ENCODE results near the gene BCORL1. TPM values are rescaled to one million over a fixed set of nuclear protein-coding genes. Genes with fewer than 3 reads are reported as not detected.
A peak's percentile ranks its signal among the peaks of the same experiment; 100 is the strongest.

BCORL1 gene
- total and polyA plus RNA-seq, 2 experiments from 2014 or later: 3.4 to 9.2 TPM

GRCh38 chrX:130058652-130059051 is 76.2 kb downstream of the BCORL1 start:
- Histone ChIP-seq H2AFZ (no peak overlapping the region), H3K9me3 (ENCODE audit: low read depth) (no peaks in the 10 kb centered on the region), H3K27ac (no peak overlapping the region), H3K4me2 (no peak overlapping the region), H3K4me3 (no peak overlapping the region), H3K79me2 (no peaks in the 10 kb centered on the region), H4K20me1 (ENCODE audit: insufficient read depth, poor library complexity, severe bottlenecking) (no peaks in the 10 kb centered on the region), H3K27me3 (no peaks in the 10 kb centered on the region), H3K36me3 (replicated peaks; ENCODE audit: insufficient read depth, low read depth) (no peaks in the 10 kb centered on the region), H3K4me1 (ENCODE audit: insufficient read depth) (peaks cover 4% of the 10 kb centered on the region), H3K9me2 (replicated peaks; ENCODE audit: insufficient read depth) (no peaks in the 10 kb centered on the region)
- WGBS (ENCODE audit: low lambda C conversion rate, missing lambda C conversion rate): 76% methylated on average over 7 of the region's 7 CpGs
- no peak for DNase-seq (ENCODE audit: low spot score)
- no peak for TF ChIP-seq EZH2 (IDR thresholded peaks at IDR 0.05; ENCODE audit: borderline replicate concordance)
- no peak for TF ChIP-seq EZH2phosphoT487 (IDR thresholded peaks at IDR 0.05; ENCODE audit: low read depth, severe bottlenecking, unreplicated experiment)
- no peak for TF ChIP-seq CTCF (IDR thresholded peaks at IDR 0.05; ENCODE audit: poor library complexity)

GRCh38 chrX:130060122-130061069 is 78.0 kb downstream of the BCORL1 start:
- H3K9me3 ChIP-seq (ENCODE audit: low read depth): no peaks in the 10 kb centered on the region
- H2AFZ ChIP-seq: peak overlapping the region; percentile 53
- peak overlapping the region; percentile 26 for H3K4me3 ChIP-seq
- no peaks in the 10 kb centered on the region for H4K20me1 ChIP-seq (ENCODE audit: insufficient read depth, poor library complexity, severe bottlenecking)
- peak; percentile 81 for DNase-seq (ENCODE audit: low spot score)
- peak overlapping the region; percentile 70 for H3K27ac ChIP-seq
- peak overlapping the region; percentile 89 for H3K4me2 ChIP-seq
- no peak for TF ChIP-seq EZH2phosphoT487 (IDR thresholded peaks at IDR 0.05; ENCODE audit: low read depth, severe bottlenecking, unreplicated experiment)
- TF ChIP-seq CTCF (IDR thresholded peaks at IDR 0.05; ENCODE audit: poor library complexity): peak; percentile 70
- no peaks in the 10 kb centered on the region for H3K79me2 ChIP-seq
- no peaks in the 10 kb centered on the region for H3K27me3 ChIP-seq
- H3K4me1 ChIP-seq (ENCODE audit: insufficient read depth): peaks cover 4% of the 10 kb centered on the region
- 37% methylated on average over 50 of the region's 87 CpGs for WGBS (ENCODE audit: low lambda C conversion rate, missing lambda C conversion rate)
- no peaks in the 10 kb centered on the region for H3K36me3 ChIP-seq (replicated peaks; ENCODE audit: insufficient read depth, low read depth)
- H3K9me2 ChIP-seq (replicated peaks; ENCODE audit: insufficient read depth): no peaks in the 10 kb centered on the region

- Histone ChIP-seq H3K4me1 (ENCODE audit: insufficient read depth) (peaks cover 5% of the 10 kb centered on the region), H3K27ac (no peak overlapping the region), H3K4me3 (no peak overlapping the region), H3K4me2 (no peak overlapping the region), H3K79me2 (no peaks in the 10 kb centered on the region), H4K20me1 (ENCODE audit: insufficient read depth, poor library complexity, severe bottlenecking) (no peaks in the 10 kb centered on the region), H3K27me3 (no peaks in the 10 kb centered on the region), H2AFZ (no peak overlapping the region), H3K9me3 (ENCODE audit: low read depth) (no peaks in the 10 kb centered on the region), H3K36me3 (replicated peaks; ENCODE audit: insufficient read depth, low read depth) (no peaks in the 10 kb centered on the region), H3K9me2 (replicated peaks; ENCODE audit: insufficient read depth) (no peaks in the 10 kb centered on the region)
- 84% methylated on average over 15 of the region's 15 CpGs for WGBS (ENCODE audit: low lambda C conversion rate, missing lambda C conversion rate)
- no peak for DNase-seq (ENCODE audit: low spot score)
- TF ChIP-seq EZH2 (IDR thresholded peaks at IDR 0.05; ENCODE audit: borderline replicate concordance): no peak
- TF ChIP-seq CTCF (IDR thresholded peaks at IDR 0.05; ENCODE audit: poor library complexity): no peak
- no peak for TF ChIP-seq EZH2phosphoT487 (IDR thresholded peaks at IDR 0.05; ENCODE audit: low read depth, severe bottlenecking, unreplicated experiment)
Measured at GRCh38 chrX:130066975-130067615, 84.7 kb downstream of the BCORL1 start.

Measured in hepatocyte (in vitro differentiated cells).